Spinal cord (tissue), 10 donors: ENCODE results near the gene AGBL1. TPM values are rescaled to one million over a fixed set of nuclear protein-coding genes. Genes with fewer than 3 reads are reported as not detected.

Source experiments
- DNase-seq, 6 donors: peaks; one replicate each; pipeline versions ENCODE4 v3.0.0 to v3.0.0-alpha.2; 2013 to 2015; ENCODE audit warnings: low spot score in 6 of 6, low read depth in 4 of 6
- H3K27ac ChIP-seq: one replicate; pipeline ENCODE4 v1.5.1; 2013; ENCODE audit warnings: low read depth, low read length, control low read depth
- H3K27me3 ChIP-seq: one replicate; pipeline ENCODE4 v1.6.1; 2013; ENCODE audit warnings: low read length; ENCODE audit not compliant: control insufficient read depth, insufficient read depth
- H3K36me3 ChIP-seq: one replicate; pipeline ENCODE4 v1.6.1; 2013; ENCODE audit warnings: low read length; ENCODE audit not compliant: control insufficient read depth, insufficient read depth
- H3K4me1 ChIP-seq: one replicate; pipeline ENCODE4 v1.6.1; 2013; ENCODE audit warnings: low read length; ENCODE audit not compliant: control insufficient read depth, insufficient read depth
- H3K4me3 ChIP-seq: one replicate; pipeline ENCODE4 v1.5.1; 2013; ENCODE audit warnings: low read depth, low read length, control low read depth
- H3K9me3 ChIP-seq: one replicate; pipeline ENCODE4 v1.6.1; 2013; ENCODE audit warnings: low read length; ENCODE audit not compliant: control insufficient read depth, insufficient read depth
- WGBS: methylation state at CpG from one replicate; pipeline ENCODE4 v1.1.5; 2013; ENCODE audit warnings: missing lambda C conversion rate; ENCODE audit not compliant: insufficient coverage; 5-methylcytosine and 5-hydroxymethylcytosine counted together
- polyA plus RNA-seq, 2 donors: library from polyadenylated mRNA; unstranded; fragments of 120-200 nt; gene quantifications; one replicate each; pipeline ENCODE4 v1.2.1, GENCODE V29; 2013; ENCODE audit not compliant: insufficient read length in 2 of 2
- total RNA-seq, 2 donors: library from RNA; depleted of rRNA in 1 of 2; stranded (reverse); fragments of 120-200 nt in 1 of 2; fragments of >200 nt in 1 of 2; gene quantifications; one replicate each; pipeline versions ENCODE4 v1.2.3 to v1.2.4, GENCODE V29; 2013 to 2014
- donor health status: healthy.

The AGBL1 gene
- total and polyA plus RNA-seq, 4 donors, result 0.33 to 1.1 (median 0.45) TPM

- no peak for DNase-seq
- Histone ChIP-seq H3K27me3 (no peaks in the 10 kb centered on the region), H3K4me3 (no peak overlapping the region), H3K27ac (no peak overlapping the region), H3K4me1 (no peaks in the 10 kb centered on the region), H3K36me3 (no peaks in the 10 kb centered on the region), H3K9me3 (no peaks in the 10 kb centered on the region)
Measured at GRCh38 chr15:86284635-86285034, 205.0 kb downstream of the AGBL1 start.

GRCh38 chr15:86295511-86295910 is 215.8 kb downstream of the AGBL1 start:
- Histone ChIP-seq H3K36me3 (no peaks in the 10 kb centered on the region), H3K27me3 (no peaks in the 10 kb centered on the region), H3K4me3 (no peak overlapping the region), H3K4me1 (no peaks in the 10 kb centered on the region), H3K9me3 (no peaks in the 10 kb centered on the region), H3K27ac (no peak overlapping the region)
- WGBS, result no CpG with 5 or more reads among the region's 1 CpG
- no peak for DNase-seq

- Histone ChIP-seq H3K9me3 (no peaks in the 10 kb centered on the region), H3K4me1 (no peaks in the 10 kb centered on the region), H3K27ac (no peak overlapping the region), H3K36me3 (no peaks in the 10 kb centered on the region), H3K4me3 (no peak overlapping the region), H3K27me3 (no peaks in the 10 kb centered on the region)
- DNase-seq, result no peak
- WGBS, result no CpG with 5 or more reads among the region's 2 CpGs
Measured at GRCh38 chr15:86296769-86297168, 217.1 kb downstream of the AGBL1 start.

DNA sequence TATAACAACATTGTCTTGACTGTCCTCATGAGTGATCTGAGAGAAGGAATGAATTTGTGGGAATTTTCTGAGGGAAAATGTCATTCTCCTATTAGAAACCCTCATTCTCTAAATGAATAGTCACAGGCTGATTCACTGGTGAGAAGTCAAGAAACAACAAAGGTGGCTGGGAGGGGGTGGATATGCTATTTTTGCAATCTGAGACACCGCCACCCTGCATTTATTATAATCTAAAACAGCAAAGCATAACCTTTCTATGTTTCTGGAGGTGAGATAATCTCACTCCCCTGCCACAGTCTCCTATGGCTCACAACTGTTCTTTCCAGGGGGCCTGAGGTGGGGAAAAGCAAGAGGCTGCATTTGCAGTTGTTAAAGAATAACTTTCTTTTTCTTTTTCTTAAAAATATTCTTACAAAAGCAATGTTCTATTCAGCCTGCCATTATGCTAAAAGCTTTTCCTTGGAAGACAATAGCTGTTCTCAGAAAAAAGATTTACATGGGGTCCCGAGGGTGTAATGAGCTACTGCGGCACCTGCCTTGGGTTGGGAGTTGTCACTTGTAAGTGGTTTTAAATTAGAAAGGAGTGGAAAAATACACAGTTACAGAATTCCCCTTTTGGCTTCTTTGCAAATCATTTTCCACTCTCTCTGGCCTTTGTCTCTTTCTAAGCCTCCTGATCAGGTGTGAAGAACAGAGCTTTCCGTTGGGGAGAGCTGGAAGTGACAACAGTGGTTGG is 220.9 kb downstream of the AGBL1 start:
- no peak overlapping the region for H3K4me3 ChIP-seq
- DNase-seq, result peak in 2 of 6 donors; percentile 15 to 54
- no peaks in the 10 kb centered on the region for H3K9me3 ChIP-seq
- H3K36me3 ChIP-seq, result no peaks in the 10 kb centered on the region
- H3K4me1 ChIP-seq, result no peaks in the 10 kb centered on the region
- no peak overlapping the region for H3K27ac ChIP-seq
- WGBS, result 50% methylated on average over 1 of the region's 4 CpGs
- no peaks in the 10 kb centered on the region for H3K27me3 ChIP-seq

- 100% methylated on average over 1 of the region's 9 CpGs for WGBS
Measured at GRCh38 chr15:86311568-86312280, 232.1 kb downstream of the AGBL1 start.

DNA sequence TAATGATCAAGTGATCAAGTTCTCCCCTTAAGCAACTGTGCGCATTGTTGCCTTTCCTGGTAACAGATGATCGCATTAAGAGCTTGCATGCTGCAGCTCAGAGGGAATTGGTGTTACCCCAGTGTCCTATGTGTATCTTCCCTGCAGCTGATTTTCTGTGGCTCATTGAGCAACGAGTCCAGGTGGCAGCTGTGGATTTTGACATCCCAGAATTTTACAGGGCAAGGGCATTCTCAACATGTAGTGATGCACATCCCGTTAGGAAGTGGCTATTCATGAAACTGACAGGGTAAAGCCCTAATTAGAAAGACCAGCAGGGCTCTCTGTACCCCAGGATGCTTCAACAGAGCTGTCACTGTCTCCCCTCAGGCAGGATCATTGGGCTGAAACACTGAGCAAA is 232.8 kb downstream of the AGBL1 start:
- Histone ChIP-seq H3K27me3 (no peaks in the 10 kb centered on the region), H3K36me3 (no peaks in the 10 kb centered on the region), H3K4me3 (no peak overlapping the region), H3K9me3 (no peaks in the 10 kb centered on the region), H3K4me1 (no peaks in the 10 kb centered on the region), H3K27ac (no peak overlapping the region)
- WGBS, result 49% methylated on average over 4 of the region's 4 CpGs
- peak in 2 of 6 donors; percentile 24 to 82 for DNase-seq

More at GRCh38 chr15:86311568-86312280, 232.1 kb downstream of the AGBL1 start:
- no peak overlapping the region for H3K4me3 ChIP-seq
- no peaks in the 10 kb centered on the region for H3K9me3 ChIP-seq
- H3K27me3 ChIP-seq, result no peaks in the 10 kb centered on the region
- no peaks in the 10 kb centered on the region for H3K4me1 ChIP-seq
- no peaks in the 10 kb centered on the region for H3K36me3 ChIP-seq
- H3K27ac ChIP-seq, result no peak overlapping the region
- no peak for DNase-seq

- Histone ChIP-seq H3K27me3 (no peaks in the 10 kb centered on the region), H3K4me3 (no peak overlapping the region), H3K4me1 (no peaks in the 10 kb centered on the region), H3K27ac (no peak overlapping the region), H3K9me3 (no peaks in the 10 kb centered on the region), H3K36me3 (no peaks in the 10 kb centered on the region)
- 89% methylated on average over 6 of the region's 8 CpGs for WGBS
- DNase-seq, result no peak
Measured at GRCh38 chr15:86316216-86316615, 236.5 kb downstream of the AGBL1 start.

DNA sequence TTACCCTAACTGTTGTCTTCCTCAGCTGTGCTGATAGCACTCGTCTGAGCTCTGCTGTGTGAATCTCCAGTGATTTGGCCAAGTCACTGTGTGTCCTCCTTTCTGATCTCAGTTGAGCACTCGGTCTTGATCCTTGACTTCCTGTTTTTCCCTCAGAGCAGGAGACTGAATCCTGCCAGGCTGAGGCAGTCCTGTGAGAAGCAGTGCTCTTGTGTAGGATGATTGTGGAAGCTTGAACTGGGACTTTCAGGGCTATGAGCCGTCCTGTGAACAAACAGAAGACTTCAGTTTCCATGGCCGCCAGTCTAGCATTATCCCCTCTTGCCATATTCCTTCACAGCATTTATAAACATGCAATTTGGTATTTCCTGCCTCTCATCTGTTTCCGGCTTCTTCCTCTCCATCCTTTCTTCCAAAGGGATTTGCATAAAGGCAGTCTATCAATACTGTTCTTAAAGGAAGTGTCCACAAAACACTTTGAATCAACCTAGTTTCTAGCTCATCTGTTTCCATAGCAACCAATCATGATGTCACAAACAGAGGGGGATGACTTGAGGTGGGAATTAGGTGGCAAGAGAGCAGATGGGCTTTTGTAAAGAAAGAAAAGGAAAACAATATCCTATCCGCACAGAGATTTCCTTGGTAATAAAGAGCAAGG is 237.2 kb downstream of the AGBL1 start:
- H3K36me3 ChIP-seq, result no peaks in the 10 kb centered on the region

DNA sequence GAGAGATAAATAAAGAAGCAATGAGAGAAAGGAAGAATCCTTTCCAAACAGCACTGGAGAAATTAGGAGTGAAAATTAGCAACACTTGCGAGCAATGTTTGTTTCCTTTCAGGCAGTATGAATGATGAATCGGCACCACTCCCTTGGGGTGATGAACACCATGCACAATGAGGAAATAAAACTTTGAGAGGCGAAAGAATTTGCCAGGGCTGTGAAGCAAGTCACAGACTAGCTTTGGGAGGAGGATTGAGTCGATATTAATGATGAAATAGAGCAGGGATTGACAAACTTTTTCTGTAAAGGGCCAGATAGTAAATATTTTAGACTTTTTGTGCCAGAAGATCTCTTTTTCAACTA is 237.7 kb downstream of the AGBL1 start:
- H3K9me3 ChIP-seq, result no peaks in the 10 kb centered on the region
- H3K36me3 ChIP-seq, result no peaks in the 10 kb centered on the region
- DNase-seq, result no peak
- H3K27me3 ChIP-seq, result no peaks in the 10 kb centered on the region
- H3K27ac ChIP-seq, result no peak overlapping the region
- no peaks in the 10 kb centered on the region for H3K4me1 ChIP-seq
- WGBS, result 31% methylated on average over 4 of the region's 4 CpGs
- no peak overlapping the region for H3K4me3 ChIP-seq

More for the DNA sequence above, 237.2 kb downstream of the AGBL1 start:
- no peaks in the 10 kb centered on the region for H3K27me3 ChIP-seq
- peak in 2 of 6 donors; percentile 21 to 80 for DNase-seq
- H3K9me3 ChIP-seq, result no peaks in the 10 kb centered on the region
- no peak overlapping the region for H3K27ac ChIP-seq
- WGBS, result 46% methylated on average over 5 of the region's 6 CpGs
- H3K4me1 ChIP-seq, result no peaks in the 10 kb centered on the region
- H3K4me3 ChIP-seq, result no peak overlapping the region
